Hepatocyte (in vitro differentiated cells): ENCODE measurements around the gene MBL2. TPM values are rescaled to one million over a fixed set of nuclear protein-coding genes. Genes with fewer than 3 reads are reported as not detected.
A peak's percentile ranks its signal among the peaks of the same experiment; 100 is the strongest.

Experiments
- DNase-seq: peaks from one replicate; pipeline ENCODE4 v3.0.0-alpha.2; 2016; ENCODE audit warnings: low spot score
- H2AFZ ChIP-seq: fragments of 200-600 bp; sonication (generic); 2 replicates; pipeline ENCODE4 v1.6.0; 2016; ENCODE audit warnings: antibody characterized with exemption, mild to moderate bottlenecking
- H3K27ac ChIP-seq: fragments of 200-600 bp; sonication (generic); 2 replicates; pipeline ENCODE4 v1.5.1; 2016; ENCODE audit warnings: mild to moderate bottlenecking
- H3K27me3 ChIP-seq: fragments of 200-600 bp; sonication (generic); 2 replicates; pipeline ENCODE4 v1.6.1; 2016
- H3K36me3 ChIP-seq: fragments of 200-600 bp; sonication (generic); replicated peaks from 2 replicates; pipeline ENCODE4 v1.5.1; 2016; ENCODE audit warnings: low read depth; ENCODE audit not compliant: insufficient read depth
- H3K4me1 ChIP-seq: fragments of 200-600 bp; sonication (generic); 2 replicates; pipeline ENCODE4 v1.5.1; 2016; ENCODE audit warnings: mild to moderate bottlenecking, moderate library complexity; ENCODE audit not compliant: insufficient read depth
- H3K4me2 ChIP-seq: fragments of 200-600 bp; sonication (generic); 2 replicates; pipeline ENCODE4 v1.6.0; 2016
- H3K4me3 ChIP-seq: fragments of 200-600 bp; sonication (generic); 2 replicates; pipeline ENCODE4 v1.5.1; 2016; ENCODE audit warnings: mild to moderate bottlenecking
- H3K79me2 ChIP-seq: fragments of 200-600 bp; sonication (generic); 2 replicates; pipeline ENCODE4 v1.6.0; 2017; ENCODE audit warnings: mild to moderate bottlenecking
- H3K9me2 ChIP-seq: fragments of 200-600 bp; sonication (generic); replicated peaks from 2 replicates; pipeline ENCODE4 v1.6.0; 2017; ENCODE audit warnings: mild to moderate bottlenecking; ENCODE audit not compliant: insufficient read depth
- H3K9me3 ChIP-seq: fragments of 200-600 bp; sonication (generic); 2 replicates; pipeline ENCODE4 v1.5.1; 2016; ENCODE audit warnings: low read depth, mild to moderate bottlenecking
- H4K20me1 ChIP-seq: fragments of 200-600 bp; sonication (generic); 2 replicates; pipeline ENCODE4 v1.6.0; 2016; ENCODE audit warnings: mild to moderate bottlenecking; ENCODE audit not compliant: insufficient read depth, poor library complexity, severe bottlenecking
- EZH2 ChIP-seq: fragments of 200-600 bp; sonication (generic); IDR thresholded peaks from 2 replicates; pipeline ENCODE4 v1.6.1; 2016; ENCODE audit warnings: antibody characterized with exemption, mild to moderate bottlenecking, borderline replicate concordance
- EZH2phosphoT487 ChIP-seq: fragments of 200-600 bp; sonication (generic); IDR thresholded peaks from one replicate; pipeline ENCODE4 v1.6.1; 2018; ENCODE audit warnings: antibody characterized with exemption, mild to moderate bottlenecking, low read depth, moderate library complexity; ENCODE audit not compliant: unreplicated experiment, severe bottlenecking
- WGBS: methylation state at CpG from one replicate; pipeline ENCODE4 v1.1.6; 2016; ENCODE audit warnings: low lambda C conversion rate; ENCODE audit errors: missing lambda C conversion rate; 5-methylcytosine and 5-hydroxymethylcytosine counted together
- polyA plus RNA-seq: library from polyadenylated mRNA; unstranded; fragments of >200 nt; fragmentation: Nextera tagmentation; extraction: Ambion mirVana; gene quantifications from 2 replicates; pipeline ENCODE4 v1.2.1, GENCODE V29; 2016
- total RNA-seq: library from RNA; depleted of rRNA; stranded (reverse); fragments of >200 nt; gene quantifications from 2 replicates; pipeline ENCODE4 v1.2.3, GENCODE V29; 2014
- TF ChIP-seq, protein P1 (sequence below): fragments of 200-600 bp; sonication (generic); IDR thresholded peaks from 2 replicates; pipeline ENCODE4 v1.5.1; 2016; ENCODE audit warnings: antibody characterized with exemption, mild to moderate bottlenecking; ENCODE audit not compliant: poor library complexity

MBL2 gene
- total and polyA plus RNA-seq, 2 experiments from 2014 or later = 0.21 to 1.1 TPM

DNA sequence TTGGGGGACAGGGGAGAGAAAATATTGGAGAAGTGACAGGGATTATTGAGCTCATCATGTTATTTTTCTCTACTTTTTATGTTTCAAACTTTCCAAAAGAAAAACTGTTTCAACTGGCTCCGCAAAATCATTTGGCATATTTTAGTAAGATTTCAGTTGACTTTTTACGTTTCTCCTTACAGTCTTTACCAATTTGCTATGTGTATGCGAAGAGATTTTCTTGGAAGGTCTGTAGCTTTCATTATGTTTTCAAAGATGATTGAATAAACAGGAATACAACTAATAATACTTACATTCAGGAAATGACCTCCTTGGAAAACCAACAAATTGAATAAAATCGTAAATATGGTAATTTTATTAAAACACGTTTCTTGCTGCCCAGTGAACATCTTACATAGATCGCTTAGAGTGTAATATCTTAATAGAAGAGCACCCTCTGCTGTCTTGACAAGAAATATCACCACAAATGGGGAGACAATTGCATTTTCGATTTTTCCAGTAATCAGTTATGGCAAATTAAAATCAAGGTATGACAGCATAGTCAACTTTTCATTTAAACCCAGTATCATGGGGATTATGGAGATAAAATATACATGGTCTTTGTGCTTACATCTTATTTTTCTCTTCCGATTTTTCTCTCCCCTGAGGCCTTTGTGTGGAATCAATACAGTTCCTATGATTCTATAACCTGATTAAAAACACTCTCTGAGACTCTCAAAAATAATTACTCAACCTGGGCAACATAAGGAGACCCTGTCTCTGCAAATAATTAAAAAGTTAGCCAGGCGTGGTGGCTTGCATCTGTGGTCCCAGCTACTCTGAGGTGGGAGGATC lies 43.1 kb downstream of the MBL2 start:
- Histone ChIP-seq H3K27ac (no peak overlapping the region), H3K4me3 (no peak overlapping the region), H3K79me2 (no peaks in the 10 kb centered on the region), H3K9me2 (no peaks in the 10 kb centered on the region), H3K36me3 (no peaks in the 10 kb centered on the region), H4K20me1 (no peaks in the 10 kb centered on the region), H3K27me3 (no peaks in the 10 kb centered on the region), H2AFZ (no peak overlapping the region), H3K4me2 (peak overlapping the region; percentile 62), H3K9me3 (no peaks in the 10 kb centered on the region), H3K4me1 (no peaks in the 10 kb centered on the region)
- TF ChIP-seq, protein P1, sequence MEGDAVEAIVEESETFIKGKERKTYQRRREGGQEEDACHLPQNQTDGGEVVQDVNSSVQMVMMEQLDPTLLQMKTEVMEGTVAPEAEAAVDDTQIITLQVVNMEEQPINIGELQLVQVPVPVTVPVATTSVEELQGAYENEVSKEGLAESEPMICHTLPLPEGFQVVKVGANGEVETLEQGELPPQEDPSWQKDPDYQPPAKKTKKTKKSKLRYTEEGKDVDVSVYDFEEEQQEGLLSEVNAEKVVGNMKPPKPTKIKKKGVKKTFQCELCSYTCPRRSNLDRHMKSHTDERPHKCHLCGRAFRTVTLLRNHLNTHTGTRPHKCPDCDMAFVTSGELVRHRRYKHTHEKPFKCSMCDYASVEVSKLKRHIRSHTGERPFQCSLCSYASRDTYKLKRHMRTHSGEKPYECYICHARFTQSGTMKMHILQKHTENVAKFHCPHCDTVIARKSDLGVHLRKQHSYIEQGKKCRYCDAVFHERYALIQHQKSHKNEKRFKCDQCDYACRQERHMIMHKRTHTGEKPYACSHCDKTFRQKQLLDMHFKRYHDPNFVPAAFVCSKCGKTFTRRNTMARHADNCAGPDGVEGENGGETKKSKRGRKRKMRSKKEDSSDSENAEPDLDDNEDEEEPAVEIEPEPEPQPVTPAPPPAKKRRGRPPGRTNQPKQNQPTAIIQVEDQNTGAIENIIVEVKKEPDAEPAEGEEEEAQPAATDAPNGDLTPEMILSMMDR = peak; percentile 74
- no peak for TF ChIP-seq EZH2
- peak; percentile 47 for DNase-seq
- WGBS = 44% methylated on average over 9 of the region's 9 CpGs

DNA sequence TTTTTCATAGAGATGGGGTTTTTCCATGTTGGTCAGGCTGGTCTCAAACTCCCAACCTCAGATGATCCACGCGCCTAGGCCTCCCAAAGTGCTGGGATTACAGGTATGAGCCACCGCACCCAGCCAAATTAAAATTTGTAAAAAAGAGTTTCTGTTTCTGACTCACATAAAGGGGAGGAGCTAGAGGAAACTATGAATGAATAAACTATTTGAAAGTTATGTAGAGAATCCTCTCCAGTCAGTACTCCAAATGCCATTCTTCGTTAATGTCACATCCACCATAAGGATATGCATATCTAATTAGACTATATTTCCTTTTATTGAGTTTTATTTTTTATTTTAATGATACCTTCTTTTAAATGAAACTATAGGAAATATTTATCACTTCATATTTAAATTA lies 52.6 kb downstream of the MBL2 start:
- 93% methylated on average over 4 of the region's 4 CpGs for whole genome bisulfite sequencing
- no peak overlapping the region for H3K27ac ChIP-seq
- no peaks in the 10 kb centered on the region for H3K79me2 ChIP-seq
- no peaks in the 10 kb centered on the region for H4K20me1 ChIP-seq
- no peaks in the 10 kb centered on the region for H3K27me3 ChIP-seq
- H2AFZ ChIP-seq = no peak overlapping the region
- no peaks in the 10 kb centered on the region for H3K4me1 ChIP-seq
- H3K4me2 ChIP-seq = no peak overlapping the region
- no peaks in the 10 kb centered on the region for H3K36me3 ChIP-seq
- no peak overlapping the region for H3K4me3 ChIP-seq
- H3K9me3 ChIP-seq = no peaks in the 10 kb centered on the region
- TF ChIP-seq, protein P1 = no peak
- TF ChIP-seq EZH2phosphoT487 (no peak), EZH2 (no peak)
- H3K9me2 ChIP-seq = no peaks in the 10 kb centered on the region
- DNase-seq = no peak
